GM19455 (cell line): ENCODE data around the gene LIN52.
"Not testable (repeated sequence)": the region's sequence is repeated elsewhere in the genome, so short reads cannot be mapped to it uniquely, and the experiment has no call there.

Experiments used
- ATAC-seq: cut with Tn5 transposase; IDR thresholded peaks from one replicate; pipeline ENCODE4 v1.9.1; 2021; ENCODE audit not compliant: unreplicated experiment

LIN52 gene

DNA sequence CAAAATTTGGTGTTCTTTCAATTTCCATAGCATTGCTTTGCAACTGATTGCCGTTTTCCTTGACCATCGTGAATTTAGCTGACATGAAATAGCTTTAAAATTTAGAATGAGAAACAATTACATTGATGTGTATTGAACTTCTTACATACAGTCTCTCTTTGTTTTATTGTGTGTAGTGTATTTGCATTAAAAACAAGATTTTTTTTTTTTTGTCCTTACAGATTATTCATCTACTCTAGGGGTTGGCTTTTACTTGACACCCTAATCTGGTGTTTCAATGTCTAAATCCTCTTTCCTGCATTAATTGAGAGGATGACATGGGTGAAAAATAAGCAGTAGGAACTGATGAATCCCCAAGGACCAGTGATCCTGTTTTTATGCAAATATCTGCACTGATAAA lies 20.6 kb downstream of the LIN52 start:
- no peak for ATAC-seq

DNA sequence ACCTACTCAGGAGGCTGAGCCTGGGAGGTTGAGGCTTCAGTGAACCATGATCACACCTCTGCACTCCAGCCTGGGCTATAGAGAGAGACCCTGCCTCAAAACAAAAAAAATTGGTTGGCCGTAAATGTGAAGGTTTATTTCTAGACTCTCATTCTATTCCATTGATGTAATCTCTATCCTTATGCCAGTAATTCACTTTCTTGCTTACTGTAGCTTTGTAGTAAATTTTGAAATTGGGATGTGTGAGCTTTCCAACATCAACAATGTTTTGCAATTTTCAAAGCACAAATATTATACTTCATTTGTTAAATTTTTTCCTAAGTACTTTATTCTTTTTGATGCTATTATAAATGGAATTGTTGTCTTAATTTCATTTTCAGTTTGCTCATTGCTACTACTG lies 24.6 kb downstream of the LIN52 start:
- ATAC-seq, result no peak

DNA sequence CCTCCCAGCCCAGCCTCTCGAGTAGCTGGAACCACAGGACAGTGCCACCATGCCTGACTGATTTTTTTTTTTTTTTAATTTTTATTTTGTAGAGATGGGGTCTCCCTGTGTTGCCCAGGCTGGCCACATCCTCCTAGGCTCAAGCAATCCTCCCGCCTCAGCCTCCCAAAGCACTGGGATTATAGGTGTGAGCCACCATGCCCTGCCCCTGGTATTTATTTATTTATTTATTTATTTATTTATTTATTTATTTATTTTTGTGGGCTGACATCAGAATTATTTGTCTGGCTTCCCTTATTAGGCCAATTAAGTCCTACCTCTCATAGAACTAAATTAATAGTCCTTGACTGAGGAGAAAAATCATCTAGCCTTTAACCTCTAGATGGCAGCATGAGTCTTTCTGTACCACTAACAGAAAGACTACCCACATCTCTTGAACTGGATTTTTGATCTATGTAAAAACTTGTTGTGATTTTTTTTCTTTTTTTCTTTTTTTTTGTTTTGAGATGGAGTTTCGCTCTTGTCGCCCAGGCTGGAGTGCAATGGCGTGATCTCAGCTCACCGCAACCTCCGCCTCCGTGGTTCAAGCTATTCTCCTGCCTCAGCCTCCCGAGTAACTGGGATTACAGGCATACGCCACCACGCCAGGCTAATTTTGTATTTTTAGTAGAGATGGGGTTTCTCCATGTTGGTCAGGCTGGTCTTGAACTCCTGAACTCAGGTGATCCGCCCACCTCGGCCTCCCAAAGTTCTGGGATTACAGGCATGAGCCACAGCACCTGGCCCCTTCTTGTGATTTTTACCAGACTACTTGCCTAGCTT lies 26.9 kb downstream of the LIN52 start:
- ATAC-seq, result not testable (repeated sequence)

DNA sequence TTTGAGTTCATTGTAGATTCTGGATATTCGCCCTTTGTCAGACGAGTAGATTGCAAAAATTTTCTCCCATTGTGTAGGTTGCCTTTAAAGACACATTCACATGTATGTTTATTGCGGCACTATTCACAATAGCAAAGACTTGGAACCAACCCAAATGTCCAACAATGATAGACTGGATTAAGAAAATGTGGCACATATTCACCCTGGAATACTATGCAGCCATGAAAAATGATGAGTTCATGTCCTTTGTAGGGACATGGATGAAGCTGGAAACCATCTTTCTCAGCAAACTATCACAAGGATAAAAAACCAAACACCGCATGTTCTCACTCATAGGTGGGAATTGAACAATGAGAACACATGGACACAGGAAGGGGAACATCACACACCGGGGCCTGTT lies 40.7 kb downstream of the LIN52 start:
- not testable (repeated sequence) for ATAC-seq

DNA sequence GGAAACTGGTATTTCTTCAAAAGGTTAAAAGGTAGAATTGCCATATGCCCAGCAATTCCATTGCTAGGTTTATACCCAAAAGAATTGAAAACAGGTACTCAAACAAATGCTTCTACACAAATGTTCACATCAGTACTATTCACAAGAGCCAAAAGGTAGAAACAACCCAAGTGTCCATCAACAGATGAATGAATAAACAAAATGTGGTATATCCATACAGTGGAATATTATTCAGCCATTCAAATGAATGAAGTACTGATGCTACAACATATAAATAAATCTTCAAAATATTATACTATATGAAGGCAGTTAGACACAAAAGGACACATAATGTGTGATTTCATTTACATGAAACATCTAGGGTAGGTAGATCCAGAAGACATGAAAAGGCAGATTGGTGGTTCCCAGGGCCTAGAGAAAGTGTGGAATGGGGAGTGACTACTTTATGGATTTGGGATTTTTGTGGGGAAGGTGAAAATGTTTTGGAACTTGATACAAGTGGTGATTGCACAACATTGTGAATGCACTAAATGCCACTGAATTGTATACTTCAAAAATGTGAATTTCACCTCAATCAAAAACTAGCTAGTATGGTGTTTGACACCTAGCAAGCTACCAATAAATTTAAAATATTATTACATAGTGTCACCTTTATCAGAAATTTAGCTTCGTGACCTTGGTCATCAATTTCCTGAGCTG lies 41.7 kb downstream of the LIN52 start:
- no peak for ATAC-seq

DNA sequence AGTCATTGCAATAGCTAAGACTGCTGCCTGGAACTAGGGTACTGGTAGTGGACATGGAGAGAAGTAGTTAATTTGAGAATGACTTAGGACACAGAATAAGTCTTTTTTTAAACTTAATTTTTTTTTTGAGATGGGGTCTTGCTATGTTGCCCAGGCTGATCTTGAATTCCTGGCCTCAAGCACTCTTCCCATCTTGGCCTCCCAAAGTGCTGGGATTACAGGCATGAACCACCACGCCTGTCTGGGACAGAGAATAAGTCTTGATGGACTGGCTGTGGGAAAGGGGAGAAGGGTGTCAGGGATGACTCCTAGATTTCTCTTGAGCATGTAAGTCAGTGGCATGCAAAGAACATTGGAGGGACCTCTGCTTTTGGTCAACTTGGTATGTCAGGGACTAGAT lies 42.9 kb downstream of the LIN52 start:
- no peak for ATAC-seq

DNA sequence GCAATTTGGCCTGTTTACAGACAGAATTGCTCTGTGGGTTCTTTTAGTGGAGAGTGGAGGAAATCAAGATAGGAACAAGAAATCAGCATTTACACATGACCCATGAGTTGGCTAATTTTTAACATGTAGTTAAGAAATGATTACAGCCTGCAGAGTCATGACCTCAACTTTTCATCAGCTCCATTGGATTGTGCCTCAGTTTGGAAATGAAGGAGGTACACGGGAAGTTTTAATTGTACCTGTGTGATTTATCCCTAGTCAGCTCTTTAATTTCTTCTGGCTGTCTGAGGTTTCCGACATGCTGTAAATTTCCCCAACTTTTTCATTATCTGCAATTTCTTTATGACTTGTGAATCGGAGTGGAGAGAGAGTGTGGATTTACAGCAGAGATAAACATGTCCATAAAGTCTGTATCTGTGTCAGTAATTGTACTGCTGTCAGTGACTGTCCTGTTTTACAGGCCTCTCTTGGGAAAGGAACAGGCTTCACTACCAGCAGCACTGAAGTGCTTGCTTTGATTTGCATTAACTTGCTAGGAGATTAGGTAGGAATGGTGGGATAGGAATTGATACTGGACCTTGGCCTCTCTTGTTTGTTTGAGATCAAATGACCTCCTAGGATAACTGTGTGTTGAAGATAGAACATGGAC lies 49.2 kb downstream of the LIN52 start:
- ATAC-seq, result no peak

DNA sequence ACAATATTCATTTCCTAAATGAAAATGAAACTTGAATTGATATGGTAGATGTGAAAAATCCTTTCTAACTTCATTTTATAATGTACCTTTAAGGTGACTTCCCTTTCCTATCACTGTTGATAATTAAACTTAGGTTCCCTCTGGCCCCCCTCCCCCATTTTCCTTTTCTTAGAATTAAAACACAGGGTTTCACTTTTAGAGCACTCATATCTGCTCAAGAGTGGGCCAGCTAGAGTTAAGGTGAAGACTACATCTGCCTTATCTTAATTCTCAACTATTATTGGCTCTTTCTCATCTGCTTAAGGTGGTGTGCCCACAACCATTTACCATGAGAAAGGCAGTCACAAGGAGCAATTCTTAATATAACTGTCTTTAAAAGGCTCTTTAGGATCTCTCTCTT lies 49.7 kb downstream of the LIN52 start:
- ATAC-seq, result no peak

DNA sequence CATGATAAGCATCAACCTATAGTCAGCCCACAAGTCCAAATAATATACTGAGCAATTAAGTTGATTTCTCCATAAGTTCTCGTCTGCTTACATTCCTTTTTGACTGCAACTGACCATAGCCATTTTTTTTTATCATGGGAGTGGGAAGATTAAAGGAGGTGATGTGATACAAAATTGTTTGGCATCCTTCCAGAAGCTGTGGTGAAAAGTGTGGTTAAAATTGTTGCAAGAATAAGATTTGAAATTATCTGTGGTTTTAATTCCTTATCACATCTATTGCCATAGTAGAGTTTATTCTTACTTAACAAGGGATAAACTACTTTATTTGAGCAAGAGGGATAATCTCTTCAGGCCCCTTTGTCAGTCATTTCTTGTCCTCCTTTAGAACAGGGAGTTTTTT lies 50.7 kb downstream of the LIN52 start:
- ATAC-seq, result no peak

DNA sequence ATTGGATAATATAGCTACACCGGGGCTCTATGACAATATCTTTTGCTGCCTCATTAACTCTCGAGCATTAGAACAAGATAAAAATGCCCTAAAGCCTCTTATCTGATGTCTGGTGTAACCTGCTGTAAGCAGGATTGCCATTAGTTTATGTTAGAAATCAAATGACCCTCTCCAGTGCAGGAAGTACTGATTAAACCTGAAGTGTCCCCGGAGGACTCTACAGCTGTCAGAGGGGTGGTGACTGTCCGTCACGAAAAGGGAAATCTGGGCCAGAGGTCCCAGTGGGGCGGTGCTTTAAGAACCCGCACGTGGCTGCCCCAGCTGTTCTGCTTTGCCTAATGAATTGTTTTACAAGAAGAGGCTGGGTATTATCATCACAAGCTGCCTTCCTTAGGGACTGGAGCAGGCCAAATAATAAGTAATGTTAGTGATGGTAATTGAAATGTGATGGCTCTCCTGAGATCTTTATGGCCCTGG lies 55.7 kb downstream of the LIN52 start:
- no peak for ATAC-seq

DNA sequence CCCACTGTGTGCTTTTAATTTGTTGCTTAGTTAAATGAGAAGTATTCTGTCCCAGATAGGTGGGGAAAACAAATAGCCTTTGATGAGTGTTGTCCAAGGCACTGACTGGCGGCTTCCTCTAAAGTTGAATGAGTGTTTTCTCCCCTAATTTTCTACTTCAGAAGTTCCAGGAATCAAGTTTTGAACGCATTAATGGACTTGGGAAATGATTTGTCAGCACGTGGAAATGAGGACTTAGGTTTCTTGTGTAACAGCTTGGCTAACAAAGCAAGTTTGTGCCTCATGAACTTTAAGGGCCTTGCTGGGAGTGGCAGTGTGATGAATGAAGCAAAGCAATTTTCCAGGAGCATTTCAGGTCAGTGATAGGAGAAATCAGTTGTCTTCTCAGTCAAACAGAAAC lies 56.9 kb downstream of the LIN52 start:
- ATAC-seq, result no peak

DNA sequence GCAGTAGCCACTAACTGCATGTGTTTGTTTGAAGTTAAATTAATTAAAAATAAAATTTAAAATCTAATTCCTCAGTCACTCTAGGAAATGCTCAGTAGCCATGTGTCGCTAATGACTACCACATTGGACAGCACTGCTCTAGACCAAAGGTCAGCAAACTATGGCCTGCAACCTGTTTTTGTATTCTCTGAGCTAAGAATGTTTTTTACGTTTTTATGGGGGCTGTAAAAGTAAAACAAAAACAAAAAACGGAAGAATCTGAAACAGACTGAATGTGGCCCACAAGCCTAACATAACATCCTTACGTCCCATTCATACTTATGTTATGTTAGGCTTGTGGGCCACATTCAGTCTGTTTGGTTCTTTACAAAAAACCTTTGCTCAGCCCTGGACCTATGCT lies 57.8 kb downstream of the LIN52 start:
- no peak for ATAC-seq

DNA sequence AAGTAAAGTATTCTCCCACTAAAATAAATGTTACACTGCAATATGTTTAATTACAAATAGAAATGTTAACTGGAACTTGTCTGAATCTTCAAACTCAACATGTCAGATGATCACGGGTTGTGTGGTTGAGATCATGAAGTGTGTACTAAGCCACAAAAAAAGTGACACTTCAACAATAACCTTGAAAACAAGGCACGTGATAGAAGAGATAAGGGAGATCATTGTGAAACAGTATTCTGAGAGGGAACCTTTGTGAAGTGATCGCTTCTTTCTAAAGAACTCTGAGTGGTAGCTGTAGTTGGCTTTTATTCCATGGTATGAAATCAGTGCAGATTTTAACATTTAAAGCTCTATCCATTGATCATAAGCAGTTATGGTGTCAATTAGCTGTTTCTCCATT lies 60.0 kb downstream of the LIN52 start:
- ATAC-seq, result no peak

DNA sequence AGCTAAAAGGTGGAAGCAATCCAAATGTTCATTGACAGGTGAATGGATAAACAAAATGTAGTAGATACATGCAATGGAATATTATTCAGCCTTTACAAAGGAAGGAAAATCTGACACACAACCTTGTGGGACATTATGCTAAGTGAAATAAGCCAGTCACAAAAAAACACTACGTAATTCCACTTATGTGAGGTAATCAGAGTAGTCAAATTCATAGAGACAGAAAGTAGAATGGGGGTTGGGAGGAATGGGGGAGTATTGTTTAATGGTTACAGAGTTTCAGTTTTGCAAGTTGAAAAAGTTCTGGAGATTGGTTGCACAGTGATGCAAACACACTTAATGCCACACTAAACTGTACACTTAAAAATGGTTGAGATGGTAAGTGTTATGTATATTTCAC lies 62.8 kb downstream of the LIN52 start:
- ATAC-seq, result no peak

DNA sequence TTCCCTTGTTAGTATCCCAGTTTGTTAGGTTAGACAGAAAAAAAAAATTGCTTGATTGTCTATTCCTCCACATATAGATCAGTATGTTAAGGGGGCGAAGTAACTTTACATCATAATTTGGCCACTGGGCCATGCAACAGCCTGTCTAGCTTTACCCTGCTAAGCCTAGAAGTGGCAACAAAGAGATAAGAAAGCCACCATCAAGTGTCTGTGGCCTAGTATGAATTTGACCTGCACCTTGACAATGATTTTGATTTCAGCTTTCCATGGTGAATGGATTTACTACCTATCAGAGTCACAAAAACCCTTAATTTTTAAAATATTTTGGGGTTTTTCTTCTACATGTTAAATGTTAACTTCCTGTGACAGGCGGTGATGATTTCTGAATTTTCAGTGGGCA lies 63.9 kb downstream of the LIN52 start:
- ATAC-seq, result no peak

DNA sequence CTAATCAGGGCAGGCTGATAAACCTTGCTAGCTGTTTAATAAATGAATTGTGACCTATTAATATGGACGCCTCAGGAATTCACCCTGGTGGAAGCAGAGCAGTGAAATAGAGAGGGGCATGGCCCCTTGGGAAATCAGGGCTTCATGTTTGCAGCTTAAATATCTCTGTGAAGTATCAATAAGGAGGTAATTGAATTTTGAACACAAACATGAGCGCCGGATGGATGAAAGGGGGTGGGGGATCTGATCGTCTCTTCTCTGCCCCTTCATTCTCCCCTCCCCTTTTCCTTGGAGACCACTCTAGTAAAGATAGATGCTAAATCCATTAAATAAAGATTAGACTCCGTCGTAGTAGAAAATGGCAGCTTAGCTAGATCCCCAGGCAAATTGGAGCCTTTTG lies 70.5 kb downstream of the LIN52 start:
- no peak for ATAC-seq

DNA sequence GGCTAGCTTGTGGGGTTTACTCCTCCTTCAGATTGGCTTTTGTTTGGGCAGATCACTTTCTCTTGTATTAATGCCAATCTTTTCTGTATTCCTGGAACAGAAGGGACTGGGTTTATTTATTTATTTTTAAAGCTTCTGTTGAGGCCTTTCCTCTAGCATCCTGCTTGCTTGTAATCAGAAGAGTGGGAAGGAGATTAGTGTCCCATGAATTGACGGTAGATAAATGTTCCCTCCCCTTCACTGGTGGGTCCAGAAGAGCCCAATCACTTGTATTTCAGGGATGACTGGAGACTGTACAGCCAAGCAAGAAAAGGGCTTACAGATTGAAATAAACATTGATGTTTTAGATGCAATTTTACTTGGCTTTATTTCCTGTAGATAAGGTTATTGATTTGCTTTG lies 71.0 kb downstream of the LIN52 start:
- ATAC-seq, result no peak

DNA sequence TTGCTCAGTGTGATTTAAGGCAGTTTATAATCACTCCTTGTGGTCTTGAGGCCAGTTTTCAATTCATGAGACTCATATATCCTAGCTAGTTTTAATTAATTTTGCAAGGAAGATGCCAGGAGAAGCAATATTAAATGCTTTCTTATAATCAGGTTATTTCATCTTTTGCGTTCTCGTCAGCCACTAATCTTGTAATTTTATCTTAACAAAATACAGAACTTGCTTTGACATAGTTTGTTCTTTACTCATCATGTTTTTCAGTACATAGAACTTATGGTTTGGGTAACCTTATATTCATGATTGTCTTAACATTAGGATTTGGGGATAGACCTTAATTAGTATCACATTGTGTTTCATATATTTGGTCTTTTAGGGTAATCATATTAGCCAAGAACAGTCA lies 76.0 kb downstream of the LIN52 start:
- ATAC-seq, result no peak

DNA sequence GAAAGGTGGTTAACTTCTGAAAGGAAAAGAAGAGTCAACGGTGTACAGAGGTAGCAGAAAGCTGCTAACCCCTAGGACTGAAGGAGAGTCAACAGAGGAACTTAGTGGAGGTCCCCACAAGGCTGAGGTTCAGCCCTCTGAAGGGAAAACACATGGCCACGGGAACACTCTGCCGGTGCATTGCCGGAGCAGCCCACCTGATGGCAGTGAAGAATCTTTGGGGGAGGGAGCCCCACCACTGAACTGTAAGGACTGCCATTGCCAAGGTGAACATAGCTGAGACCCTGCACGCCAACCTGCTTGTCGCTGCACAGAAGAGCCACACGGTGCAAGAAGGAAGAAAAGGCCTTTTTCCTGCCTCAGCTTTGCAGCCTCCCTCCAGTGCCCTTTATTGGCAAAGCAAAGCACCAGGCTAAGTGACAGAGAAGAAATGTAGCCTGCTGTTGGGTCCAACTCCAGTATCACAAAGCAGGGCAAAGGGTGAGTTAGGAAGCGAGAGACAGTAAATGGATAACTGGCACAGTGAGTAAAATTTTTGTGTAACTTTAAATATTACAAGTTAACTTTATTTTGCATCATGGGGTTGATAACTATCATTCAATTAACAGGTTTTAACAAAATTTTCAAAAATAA lies 76.9 kb downstream of the LIN52 start:
- ATAC-seq, result no peak

DNA sequence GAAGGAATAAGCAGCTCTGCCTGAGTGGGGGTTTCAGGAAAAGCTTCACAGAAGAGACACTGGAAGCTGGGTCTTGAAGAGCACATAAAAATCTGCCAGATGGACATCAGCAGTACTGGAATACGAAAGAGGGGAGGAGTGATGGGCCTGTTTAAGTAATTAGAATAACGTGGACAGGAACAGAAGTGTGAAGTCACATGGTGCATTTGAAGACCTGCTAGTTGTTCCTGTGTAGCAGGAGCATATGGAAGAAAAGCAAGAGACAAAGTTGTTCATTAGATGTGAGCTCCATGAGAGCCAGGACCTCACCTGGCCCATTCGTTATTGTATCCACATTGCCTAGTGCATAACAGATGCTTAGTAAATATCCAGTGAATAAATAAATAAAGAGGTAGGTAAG lies 85.2 kb downstream of the LIN52 start:
- ATAC-seq, result no peak

DNA sequence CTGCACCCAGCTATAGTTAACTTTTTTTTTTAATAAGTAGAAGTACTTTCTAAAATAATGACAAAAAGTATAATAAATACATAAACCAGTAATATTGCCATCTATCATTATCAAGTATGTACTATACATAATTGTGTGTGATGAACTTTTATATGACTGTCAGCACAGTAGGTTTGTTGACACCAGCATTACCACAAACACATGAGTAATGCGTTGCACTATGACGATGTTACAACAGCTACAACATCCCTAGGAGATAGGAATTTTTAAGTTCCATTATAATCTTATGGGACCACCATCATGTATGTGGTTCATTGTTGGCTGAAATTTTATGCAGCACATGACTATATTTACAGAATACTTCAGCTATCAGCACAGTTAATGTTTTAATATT lies 91.6 kb downstream of the LIN52 start:
- ATAC-seq, result no peak

DNA sequence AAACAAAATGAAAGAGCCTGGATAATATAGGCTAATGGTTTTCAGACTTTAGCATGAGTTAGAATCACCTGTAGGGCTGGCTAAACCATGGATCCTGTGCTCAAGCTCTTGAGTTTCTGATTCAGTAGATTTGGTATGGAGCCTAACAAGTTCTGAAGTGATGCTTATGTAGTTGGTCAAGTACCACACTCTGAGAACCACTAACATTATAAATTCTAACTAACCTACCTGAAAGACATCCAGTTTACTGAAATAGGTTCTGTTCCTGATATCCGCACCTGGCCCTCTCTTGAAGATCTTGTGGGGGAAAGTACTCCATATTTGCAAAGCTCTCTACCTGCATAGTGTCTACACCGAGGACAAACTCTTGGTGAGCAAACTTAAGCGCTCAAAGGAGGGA lies 95.1 kb downstream of the LIN52 start:
- ATAC-seq, result no peak
